BLaER1 treated with 17β-estradiol and CSF1 and Interleukin-3, amounts not matched to agents 10 nM and 100 nM (cell line): ENCODE measurements around the gene RHOJ.

Experiments used
- H3K27ac ChIP-seq, 11 experiments: shearing (Covaris generic); formaldehyde crosslinking; 2 replicates each; pipeline ENCODE4 v1.8.1; 2022
- H3K27me3 ChIP-seq, 11 experiments: shearing (Covaris generic); formaldehyde crosslinking; 2 replicates each; pipeline ENCODE4 v1.8.1; 2022
- H3K36me3 ChIP-seq, 11 experiments: shearing (Covaris generic); formaldehyde crosslinking; 2 replicates each; pipeline ENCODE4 v1.8.1; 2022
- H3K4me1 ChIP-seq, 10 experiments: shearing (Covaris generic); formaldehyde crosslinking; 2 replicates each; pipeline ENCODE4 v1.8.1; 2022
- H3K4me2 ChIP-seq, 11 experiments: shearing (Covaris generic); formaldehyde crosslinking; 2 replicates each; pipeline ENCODE4 v1.8.1; 2022
- H3K4me3 ChIP-seq, 10 experiments: shearing (Covaris generic); formaldehyde crosslinking; 2 replicates each; pipeline ENCODE4 v1.8.1; 2022
- H3K9ac ChIP-seq, 11 experiments: shearing (Covaris generic); formaldehyde crosslinking; 2 replicates each; pipeline ENCODE4 v1.8.1; 2022
- H3K9me3 ChIP-seq, 11 experiments: shearing (Covaris generic); formaldehyde crosslinking; replicated peaks in 1 of 11; 2 replicates each; pipeline ENCODE4 v1.8.1; 2022
- H4K20me1 ChIP-seq, 11 experiments: shearing (Covaris generic); formaldehyde crosslinking; 2 replicates each; pipeline ENCODE4 v1.8.1; 2022
- Cebpa-rat ChIP-seq, 11 experiments: shearing (Covaris generic); IDR thresholded peaks; 2 replicates each; pipeline ENCODE4 v1.8.1; 2022

RHOJ gene

GRCh38 chr14:63245893-63246292 lies 41.6 kb downstream of the RHOJ start:
- no peaks in the 10 kb centered on the region for H3K36me3 ChIP-seq
- no peak overlapping the region for H3K9ac ChIP-seq
- H3K27ac ChIP-seq, result no peak overlapping the region
- H3K4me3 ChIP-seq, result no peak overlapping the region
- TF ChIP-seq Cebpa-rat (IDR thresholded peaks at IDR 0.05), result no peak
- no peaks in the 10 kb centered on the region; a peak in 1 of 22 replicates for H4K20me1 ChIP-seq
- H3K4me1 ChIP-seq, result no peaks in the 10 kb centered on the region
- H3K9me3 ChIP-seq, result no peaks in the 10 kb centered on the region
- H3K27me3 ChIP-seq, result no peaks in the 10 kb centered on the region
- H3K4me2 ChIP-seq, result no peak overlapping the region

DNA sequence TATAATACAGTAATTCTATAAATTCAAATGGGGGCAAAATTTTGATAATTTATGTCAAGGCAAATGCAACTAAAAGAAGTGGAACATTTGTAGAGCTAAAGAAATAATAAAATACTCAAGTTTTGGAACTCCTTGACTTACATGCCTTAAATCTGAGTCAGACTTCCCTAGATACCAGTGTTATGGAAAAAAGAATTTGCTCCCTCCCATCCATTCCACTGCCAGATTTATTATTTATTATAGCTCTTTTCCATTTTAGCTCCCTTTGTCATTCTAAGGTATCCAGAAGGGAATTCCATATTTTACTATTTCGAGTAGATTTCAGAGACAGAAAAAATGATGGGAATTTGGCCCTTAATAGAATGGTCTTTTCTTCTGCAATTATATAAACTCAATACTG lies 44.0 kb downstream of the RHOJ start:
- Histone ChIP-seq H3K36me3 (no peaks in the 10 kb centered on the region), H3K27me3 (no peaks in the 10 kb centered on the region), H4K20me1 (no peaks in the 10 kb centered on the region), H3K4me3 (no peak overlapping the region), H3K4me2 (no peak overlapping the region), H3K27ac (no peak overlapping the region), H3K4me1 (no peaks in the 10 kb centered on the region), H3K9me3 (no peaks in the 10 kb centered on the region), H3K9ac (no peak overlapping the region)
- TF ChIP-seq Cebpa-rat (IDR thresholded peaks at IDR 0.05), result no peak

- no peaks in the 10 kb centered on the region for H3K27me3 ChIP-seq
- no peaks in the 10 kb centered on the region for H3K4me1 ChIP-seq
- no peaks in the 10 kb centered on the region for H3K36me3 ChIP-seq
- no peaks in the 10 kb centered on the region for H3K9me3 ChIP-seq
- H3K9ac ChIP-seq, result no peak overlapping the region
- no peak for TF ChIP-seq Cebpa-rat (IDR thresholded peaks at IDR 0.05)
- no peaks in the 10 kb centered on the region for H4K20me1 ChIP-seq
- H3K4me3 ChIP-seq, result no peak overlapping the region
- H3K4me2 ChIP-seq, result no peak overlapping the region
- no peak overlapping the region for H3K27ac ChIP-seq
Measured at GRCh38 chr14:63249092-63249491, 44.8 kb downstream of the RHOJ start.

DNA sequence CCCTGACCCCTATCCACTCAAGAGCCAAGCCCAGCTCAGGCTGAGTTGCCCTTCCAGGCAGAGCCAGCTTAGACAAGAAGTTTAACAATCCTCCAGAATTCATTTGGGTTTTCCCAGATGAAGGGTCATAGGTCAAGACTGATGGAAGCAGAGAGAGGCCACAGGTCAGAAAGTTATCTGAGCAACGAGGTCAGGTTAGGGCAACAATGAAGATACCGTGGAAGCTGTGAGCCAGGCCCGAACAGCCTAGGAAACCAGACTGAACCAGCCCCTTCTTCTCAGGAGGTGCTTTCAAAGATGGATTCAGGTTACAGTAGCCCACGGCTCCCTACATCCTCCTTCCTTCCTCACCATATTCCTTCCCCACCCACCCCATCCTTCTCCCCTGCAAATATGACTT lies 53.1 kb downstream of the RHOJ start:
- H3K9ac ChIP-seq, result no peak overlapping the region
- H4K20me1 ChIP-seq, result no peaks in the 10 kb centered on the region
- no peaks in the 10 kb centered on the region for H3K9me3 ChIP-seq
- TF ChIP-seq Cebpa-rat (IDR thresholded peaks at IDR 0.05), result no peak
- no peak overlapping the region for H3K27ac ChIP-seq
- H3K4me1 ChIP-seq, result no peaks in the 10 kb centered on the region
- no peaks in the 10 kb centered on the region for H3K36me3 ChIP-seq
- no peak overlapping the region for H3K4me3 ChIP-seq
- H3K27me3 ChIP-seq, result no peaks in the 10 kb centered on the region
- H3K4me2 ChIP-seq, result no peak overlapping the region

GRCh38 chr14:63262446-63262845 lies 58.2 kb downstream of the RHOJ start:
- Histone ChIP-seq H3K9ac (no peak overlapping the region), H3K27ac (no peak overlapping the region), H3K4me2 (no peak overlapping the region), H3K27me3 (no peaks in the 10 kb centered on the region), H4K20me1 (no peaks in the 10 kb centered on the region), H3K4me3 (no peak overlapping the region), H3K4me1 (no peaks in the 10 kb centered on the region), H3K9me3 (peaks cover 0 to 8% (median 5%) of the 10 kb centered on the region in 11 experiments; a peak in 4 of 22 replicates), H3K36me3 (no peaks in the 10 kb centered on the region)
- TF ChIP-seq Cebpa-rat (IDR thresholded peaks at IDR 0.05), result no peak

- Histone ChIP-seq H3K27ac (no peak overlapping the region), H3K4me2 (no peak overlapping the region), H3K36me3 (no peaks in the 10 kb centered on the region), H4K20me1 (no peaks in the 10 kb centered on the region), H3K9ac (no peak overlapping the region), H3K4me1 (no peaks in the 10 kb centered on the region), H3K4me3 (no peak overlapping the region), H3K9me3 (peaks cover 0 to 8% (median 5%) of the 10 kb centered on the region in 11 experiments; a peak in 4 of 22 replicates), H3K27me3 (no peaks in the 10 kb centered on the region)
- TF ChIP-seq Cebpa-rat (IDR thresholded peaks at IDR 0.05), result no peak
Measured at GRCh38 chr14:63266106-63266505, 61.9 kb downstream of the RHOJ start.

DNA sequence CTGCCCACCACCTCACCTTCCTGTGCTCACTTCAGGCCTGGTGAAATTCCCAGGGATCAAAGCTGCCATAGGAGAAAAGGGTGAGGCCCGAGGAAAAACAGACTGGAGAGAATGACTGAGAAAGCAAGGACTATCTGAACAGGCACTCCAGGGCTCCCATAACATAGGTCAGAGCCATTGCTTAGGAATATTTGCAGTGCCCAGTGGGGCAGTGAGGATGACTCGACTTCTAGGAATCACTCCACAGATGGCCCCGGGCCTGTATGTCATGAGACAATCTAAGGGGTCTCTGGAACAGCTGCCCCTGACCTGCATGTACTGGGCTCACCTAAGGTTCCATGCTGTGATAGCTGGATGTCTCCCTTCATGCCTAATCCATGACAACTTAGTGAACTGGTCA lies 62.9 kb downstream of the RHOJ start:
- Histone ChIP-seq H3K36me3 (no peaks in the 10 kb centered on the region), H3K4me3 (no peak overlapping the region), H3K4me1 (no peaks in the 10 kb centered on the region), H3K9me3 (peaks cover 0 to 8% (median 5%) of the 10 kb centered on the region in 11 experiments; a peak in 4 of 22 replicates), H3K27me3 (no peaks in the 10 kb centered on the region), H3K4me2 (no peak overlapping the region), H3K9ac (no peak overlapping the region), H4K20me1 (no peaks in the 10 kb centered on the region), H3K27ac (no peak overlapping the region)
- no peak for TF ChIP-seq Cebpa-rat (IDR thresholded peaks at IDR 0.05)

DNA sequence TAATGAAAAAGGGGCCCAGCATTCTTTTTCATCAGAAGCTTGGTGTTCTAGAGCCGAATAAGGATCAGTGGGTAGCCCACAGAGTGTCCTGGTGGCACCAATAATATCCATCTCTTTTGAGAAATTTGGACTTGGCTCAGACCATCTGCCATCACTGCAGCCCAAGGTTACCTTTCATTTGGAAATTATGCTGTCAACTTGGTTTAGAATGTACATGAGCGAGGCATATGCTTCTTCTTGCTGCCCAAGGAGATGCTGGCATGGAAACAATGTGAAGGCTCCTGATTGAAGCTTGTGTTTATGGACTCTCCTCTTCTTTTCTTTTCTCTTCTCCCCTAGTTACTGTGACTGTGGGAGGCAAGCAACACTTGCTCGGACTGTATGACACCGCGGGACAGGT lies 64.5 kb downstream of the RHOJ start:
- Histone ChIP-seq H3K9me3 (peaks cover 0 to 8% (median 5%) of the 10 kb centered on the region in 11 experiments; a peak in 4 of 22 replicates), H3K27me3 (no peaks in the 10 kb centered on the region), H3K4me3 (no peak overlapping the region), H3K36me3 (no peaks in the 10 kb centered on the region), H3K27ac (no peak overlapping the region), H3K4me2 (no peak overlapping the region), H3K4me1 (no peaks in the 10 kb centered on the region), H3K9ac (no peak overlapping the region), H4K20me1 (no peaks in the 10 kb centered on the region)
- TF ChIP-seq Cebpa-rat (IDR thresholded peaks at IDR 0.05), result no peak

DNA sequence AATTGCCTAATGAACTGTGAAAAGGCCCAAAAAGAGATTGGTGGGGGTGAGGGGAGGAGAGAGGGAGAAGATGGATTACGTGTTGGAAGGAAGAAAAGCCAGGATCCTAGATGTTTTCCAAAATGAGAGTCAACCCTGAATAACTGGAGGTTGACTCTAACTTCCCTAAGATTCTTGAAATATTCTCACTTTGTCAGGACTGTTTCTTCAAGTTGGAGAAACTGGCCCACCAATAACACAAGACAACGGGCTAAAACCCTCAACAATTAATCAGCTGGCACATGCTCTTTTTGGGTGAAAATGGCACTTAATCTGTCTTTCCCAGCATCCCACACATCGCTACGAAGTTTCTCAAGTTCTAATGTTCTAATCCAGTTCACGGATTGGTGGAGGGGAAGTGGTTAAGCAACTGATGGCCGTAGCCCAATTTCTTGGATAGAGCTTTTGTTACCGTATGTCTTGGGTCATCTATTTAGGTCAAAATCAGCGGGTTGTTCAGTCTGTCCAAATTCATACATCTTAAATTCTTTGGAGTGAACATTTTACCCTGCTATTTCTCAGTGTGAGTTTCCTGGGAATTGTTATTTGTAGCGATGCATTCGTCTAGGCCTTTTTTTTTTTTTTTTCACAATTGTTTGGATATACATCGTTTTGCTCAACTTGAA lies 65.5 kb downstream of the RHOJ start:
- H3K4me1 ChIP-seq, result no peaks in the 10 kb centered on the region
- H3K9ac ChIP-seq, result no peak overlapping the region
- H4K20me1 ChIP-seq, result no peaks in the 10 kb centered on the region
- H3K36me3 ChIP-seq, result no peaks in the 10 kb centered on the region
- H3K9me3 ChIP-seq, result peaks cover 0 to 8% (median 5%) of the 10 kb centered on the region in 11 experiments; a peak in 4 of 22 replicates
- TF ChIP-seq Cebpa-rat (IDR thresholded peaks at IDR 0.05), result no peak
- H3K4me3 ChIP-seq, result no peak overlapping the region
- H3K27ac ChIP-seq, result no peak overlapping the region
- H3K4me2 ChIP-seq, result no peak overlapping the region
- no peaks in the 10 kb centered on the region for H3K27me3 ChIP-seq

GRCh38 chr14:63273129-63273528 lies 68.9 kb downstream of the RHOJ start:
- Histone ChIP-seq H3K27me3 (no peaks in the 10 kb centered on the region), H3K4me2 (no peak overlapping the region), H3K4me1 (no peaks in the 10 kb centered on the region), H3K36me3 (no peaks in the 10 kb centered on the region), H3K9ac (no peak overlapping the region), H4K20me1 (no peaks in the 10 kb centered on the region), H3K9me3 (no peaks in the 10 kb centered on the region), H3K27ac (no peak overlapping the region), H3K4me3 (no peak overlapping the region)
- no peak for TF ChIP-seq Cebpa-rat (IDR thresholded peaks at IDR 0.05)
